PC-3 (cell line): ENCODE results near the gene SRGAP1. TPM values are rescaled to one million over a fixed set of nuclear protein-coding genes. Genes with fewer than 3 reads are reported as not detected.

Experiments used
- ATAC-seq: fragments of 200-7000 bp; cut with Tn5 transposase; 2 replicates; pipeline ENCODE4 v1.9.1; 2020; ENCODE audit warnings: mild to moderate bottlenecking, moderate library complexity
- BruUV-seq: library from RNA; stranded (reverse); fragments of 400-500 nt; replicated peaks from 2 replicates; lab custom pipeline; 2021; lab: Mats Ljungman, UMichigan
- CTCF ChIA-PET: fragments of 300-600 bp; sonication (Branson Sonifier 250); formaldehyde crosslinking; loops from one replicate; lab custom pipeline; 2022; ENCODE audit warnings: antibody characterized with exemption; lab: Charles Lee
- POLR2A ChIA-PET: fragments of 300-600 bp; sonication (Branson Sonifier 250); formaldehyde crosslinking; loops from one replicate; lab custom pipeline; 2022; ENCODE audit warnings: antibody characterized with exemption; ENCODE audit not compliant: unreplicated experiment; lab: Charles Lee
- DNase-seq: peaks from one replicate; pipeline ENCODE4 v3.0.0-alpha.2; 2015
- H2AFZ ChIP-seq: fragments of 300-600 bp; sonication (generic); 2 replicates; pipeline ENCODE4 v1.6.0; 2016; ENCODE audit warnings: antibody characterized with exemption, low read length
- H3F3A ChIP-seq: fragments of 300-600 bp; sonication (generic); one replicate; pipeline ENCODE4 v1.6.0; 2017; ENCODE audit warnings: antibody characterized with exemption, low read length, control low read depth, mild to moderate bottlenecking; ENCODE audit not compliant: unreplicated experiment
- H3K27ac ChIP-seq: fragments of 300-600 bp; sonication (generic); 2 replicates; pipeline ENCODE4 v1.5.1; 2016; ENCODE audit warnings: mild to moderate bottlenecking, low read length
- H3K27me3 ChIP-seq: fragments of 300-600 bp; sonication (generic); 2 replicates; pipeline ENCODE4 v1.6.1; 2016; ENCODE audit warnings: low read length, mixed read lengths
- H3K36me3 ChIP-seq: fragments of 300-600 bp; sonication (generic); 2 replicates; pipeline ENCODE4 v1.6.1; 2016; ENCODE audit warnings: low read depth, mixed run types, low read length, mixed read lengths
- H3K4me1 ChIP-seq: fragments of 300-600 bp; sonication (generic); 2 replicates; pipeline ENCODE4 v1.5.1; 2016; ENCODE audit warnings: low read length; ENCODE audit not compliant: insufficient read depth
- H3K4me2 ChIP-seq: fragments of 300-600 bp; sonication (generic); 2 replicates; pipeline ENCODE4 v1.6.0; 2016; ENCODE audit warnings: low read length
- H3K4me3 ChIP-seq: fragments of 300-600 bp; sonication (generic); 2 replicates; pipeline ENCODE4 v1.5.1; 2016; ENCODE audit warnings: mild to moderate bottlenecking, low read length, mixed read lengths
- H3K79me2 ChIP-seq: fragments of 300-600 bp; sonication (generic); 2 replicates; pipeline ENCODE4 v1.6.1; 2017; ENCODE audit warnings: low read length, mixed read lengths
- H3K9ac ChIP-seq: fragments of 300-600 bp; sonication (generic); 2 replicates; pipeline ENCODE4 v1.6.0; 2016; ENCODE audit warnings: mild to moderate bottlenecking, low read length
- H3K9me2 ChIP-seq: fragments of 300-600 bp; sonication (generic); replicated peaks from 2 replicates; pipeline ENCODE4 v1.6.1; 2016; ENCODE audit warnings: mixed run types, low read length, mixed read lengths
- H3K9me3 ChIP-seq: fragments of 300-600 bp; sonication (generic); 2 replicates; pipeline ENCODE4 v1.6.1; 2016; ENCODE audit warnings: low read length, mixed read lengths
- H4K20me1 ChIP-seq: fragments of 300-600 bp; sonication (generic); 2 replicates; pipeline ENCODE4 v1.6.1; 2016; ENCODE audit warnings: low read length, mixed read lengths
- CTCF ChIP-seq: fragments of 300-600 bp; sonication (generic); conservative IDR thresholded peaks from 2 replicates; pipeline ENCODE4 v1.5.1; 2017; ENCODE audit warnings: antibody characterized with exemption, low read depth, mild to moderate bottlenecking, low read length
- EZH2 ChIP-seq: fragments of 300-600 bp; sonication (generic); IDR thresholded peaks from one replicate; pipeline ENCODE4 v1.6.1; 2017; ENCODE audit warnings: antibody characterized with exemption, mild to moderate bottlenecking, low read length; ENCODE audit not compliant: unreplicated experiment
- EZH2phosphoT487 ChIP-seq: fragments of 300-600 bp; sonication (generic); IDR thresholded peaks from 2 replicates; pipeline ENCODE4 v1.6.1; 2018; ENCODE audit warnings: mild to moderate bottlenecking, antibody characterized with exemption, low read length, borderline replicate concordance
- intact Hi-C: fragments of 100-400 bp; cut with micrococcal nuclease; formaldehyde crosslinking; loops from 2 replicates; pipeline ENCODE4 v1.9.0; 2023
- total RNA-seq: library from RNA; depleted of rRNA; stranded (reverse); fragments of >200 nt; gene quantifications from 2 replicates; pipeline ENCODE4 v1.2.3, GENCODE V29; 2014

SRGAP1 gene
- total RNA-seq, 1 experiment from 2014 or later: 11.0 TPM

GRCh38 chr12:64186789-64187188, 342.3 kb downstream of the SRGAP1 start:
- peak overlapping the region; percentile 81 for H3K4me2 ChIP-seq
- H3K36me3 ChIP-seq: no peaks in the 10 kb centered on the region
- peak overlapping the region; percentile 87 for H3K27ac ChIP-seq
- peaks cover 8% of the 10 kb centered on the region for H3F3A ChIP-seq
- no peaks in the 10 kb centered on the region for H3K9me2 ChIP-seq
- H4K20me1 ChIP-seq: no peaks in the 10 kb centered on the region
- TF ChIP-seq EZH2phosphoT487: no peak
- TF ChIP-seq EZH2: no peak
- no peak for TF ChIP-seq CTCF
- DNase-seq (peak; percentile 50), ATAC-seq (peak; percentile 32)
- peak overlapping the region; percentile 58 for H3K9ac ChIP-seq
- no peaks in the 10 kb centered on the region for H3K27me3 ChIP-seq
- CTCF ChIA-PET: no interaction called here
- POLR2A ChIA-PET: no interaction called here
- H3K9me3 ChIP-seq: no peaks in the 10 kb centered on the region
- H2AFZ ChIP-seq: no peak overlapping the region
- peak overlapping the region; percentile 43; the same call in 1 of the 2 replicates for H3K4me3 ChIP-seq
- no peaks in the 10 kb centered on the region for H3K79me2 ChIP-seq
- intact Hi-C loops: no loop called here
- peaks cover 43% of the 10 kb centered on the region for H3K4me1 ChIP-seq
- BruUV-seq: no TSS peak

DNA sequence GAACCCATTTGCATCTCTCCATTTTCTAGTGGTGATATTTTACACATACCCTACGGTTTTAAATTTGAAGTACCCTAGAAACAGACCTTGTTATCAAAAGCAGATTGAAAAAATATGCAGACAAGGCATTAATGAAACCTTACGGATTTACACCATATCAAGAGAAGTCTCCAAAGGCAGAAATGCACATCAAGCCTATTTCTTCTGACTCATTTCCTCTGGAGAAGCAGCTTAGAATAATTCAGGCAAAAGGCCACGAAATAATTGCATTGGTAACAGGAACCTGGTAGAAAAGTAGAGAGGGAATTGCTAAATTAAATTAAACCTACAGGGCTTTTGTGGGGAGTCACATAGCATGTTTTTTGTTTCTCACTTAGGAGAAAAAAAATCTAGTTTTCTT, 342.9 kb downstream of the SRGAP1 start:
- no peaks in the 10 kb centered on the region for H3K9me2 ChIP-seq
- TF ChIP-seq CTCF: no peak
- TF ChIP-seq EZH2: no peak
- no peak for TF ChIP-seq EZH2phosphoT487
- H3K9ac ChIP-seq: peak overlapping the region; percentile 58
- CTCF ChIA-PET: no interaction called here
- ATAC-seq (peak; percentile 88), DNase-seq (peak; percentile 80)
- no peaks in the 10 kb centered on the region for H3K79me2 ChIP-seq
- POLR2A ChIA-PET: no interaction called here
- peaks cover 37% of the 10 kb centered on the region for H3K4me1 ChIP-seq
- peak overlapping the region; percentile 43; the same call in 1 of the 2 replicates for H3K4me3 ChIP-seq
- no TSS peak for BruUV-seq
- peak overlapping the region; percentile 87 for H3K27ac ChIP-seq
- no peaks in the 10 kb centered on the region for H3K27me3 ChIP-seq
- no peaks in the 10 kb centered on the region for H4K20me1 ChIP-seq
- H3K9me3 ChIP-seq: no peaks in the 10 kb centered on the region
- H3K36me3 ChIP-seq: no peaks in the 10 kb centered on the region
- 0 out of 2 replicates have a peak overlapping the region, but pooled peaks have one; percentile 4 for H2AFZ ChIP-seq
- H3F3A ChIP-seq: peaks cover 2% of the 10 kb centered on the region
- H3K4me2 ChIP-seq: peak overlapping the region; percentile 81
- intact Hi-C loops: no loop called here

GRCh38 chr12:64187794-64188193, 343.3 kb downstream of the SRGAP1 start:
- H4K20me1 ChIP-seq: no peaks in the 10 kb centered on the region
- ATAC-seq (no peak), DNase-seq (no peak)
- no peaks in the 10 kb centered on the region for H3K36me3 ChIP-seq
- BruUV-seq: no TSS peak
- no peak overlapping the region for H3K9ac ChIP-seq
- peak overlapping the region; percentile 87 for H3K27ac ChIP-seq
- H2AFZ ChIP-seq: no peak overlapping the region
- TF ChIP-seq CTCF (no peak), EZH2 (no peak), EZH2phosphoT487 (no peak)
- no peaks in the 10 kb centered on the region for H3K79me2 ChIP-seq
- H3K9me3 ChIP-seq: no peaks in the 10 kb centered on the region
- intact Hi-C loops: no loop called here
- H3K27me3 ChIP-seq: no peaks in the 10 kb centered on the region
- CTCF ChIA-PET: no interaction called here
- POLR2A ChIA-PET: no interaction called here
- H3K4me2 ChIP-seq: peak overlapping the region; percentile 81
- no peaks in the 10 kb centered on the region for H3K9me2 ChIP-seq
- peak overlapping the region; percentile 43; the same call in 1 of the 2 replicates for H3K4me3 ChIP-seq
- peaks cover 33% of the 10 kb centered on the region for H3K4me1 ChIP-seq
- H3F3A ChIP-seq: no peaks in the 10 kb centered on the region
